HUES64 (cell line): ENCODE data around the gene PPP1R16B.

ENCODE experiments used
- H3K27ac ChIP-seq: 2 replicates; pipeline ENCODE4 v1.7.0; 2013; ENCODE audit warnings: low read depth, low read length, inconsistent platforms
- H3K27me3 ChIP-seq: 2 replicates; pipeline ENCODE4 v1.6.1; 2013; ENCODE audit warnings: mild to moderate bottlenecking, low read length; ENCODE audit not compliant: insufficient read depth
- H3K36me3 ChIP-seq: 2 replicates; pipeline ENCODE4 v1.6.1; 2013; ENCODE audit warnings: mild to moderate bottlenecking, low read length; ENCODE audit not compliant: insufficient read depth
- H3K4me1 ChIP-seq: 2 replicates; pipeline ENCODE4 v1.6.1; 2013; ENCODE audit warnings: mild to moderate bottlenecking, low read length, moderate library complexity; ENCODE audit not compliant: insufficient read depth
- H3K4me3 ChIP-seq: 2 replicates; pipeline ENCODE4 v1.5.1; 2013; ENCODE audit warnings: mild to moderate bottlenecking, low read length, moderate library complexity
- H3K9ac ChIP-seq: 2 replicates; pipeline ENCODE4 v1.6.1; 2013; ENCODE audit warnings: mild to moderate bottlenecking, low read depth, low read length
- H3K9me3 ChIP-seq: 2 replicates; pipeline ENCODE4 v1.6.1; 2013; ENCODE audit warnings: low read depth, low read length; ENCODE audit not compliant: insufficient read depth
- WGBS: fragments of 150-250, 120-280 bp; methylation state at CpG from one replicate; pipeline ENCODE4 v1.1.7; 2013; ENCODE audit warnings: missing lambda C conversion rate; 5-methylcytosine and 5-hydroxymethylcytosine counted together

The PPP1R16B gene

GRCh38 chr20:38926934-38927616, 121.6 kb downstream of the PPP1R16B start:
- WGBS: 11% methylated on average over 27 of the region's 27 CpGs
- peak overlapping the region; percentile 99 for H3K4me3 ChIP-seq
- peaks cover 9% of the 10 kb centered on the region for H3K4me1 ChIP-seq
- H3K27me3 ChIP-seq: no peaks in the 10 kb centered on the region
- H3K9me3 ChIP-seq: no peaks in the 10 kb centered on the region
- H3K36me3 ChIP-seq: peaks cover 10% of the 10 kb centered on the region
- peak overlapping the region; percentile 64 for H3K27ac ChIP-seq
- peak overlapping the region; percentile 95 for H3K9ac ChIP-seq

GRCh38 chr20:38927902-38928578, 122.5 kb downstream of the PPP1R16B start:
- WGBS: 81% methylated on average over 5 of the region's 5 CpGs
- Histone ChIP-seq H3K9me3 (no peaks in the 10 kb centered on the region), H3K27ac (no peak overlapping the region), H3K27me3 (no peaks in the 10 kb centered on the region), H3K4me3 (peak overlapping the region; percentile 99), H3K36me3 (peaks cover 10% of the 10 kb centered on the region), H3K9ac (no peak overlapping the region), H3K4me1 (peaks cover 9% of the 10 kb centered on the region)

- no peaks in the 10 kb centered on the region for H3K9me3 ChIP-seq
- peaks cover 9% of the 10 kb centered on the region for H3K4me1 ChIP-seq
- no peak overlapping the region for H3K4me3 ChIP-seq
- H3K9ac ChIP-seq: no peak overlapping the region
- no peak overlapping the region for H3K27ac ChIP-seq
- H3K36me3 ChIP-seq: peaks cover 17% of the 10 kb centered on the region
- WGBS: 94% methylated on average over 1 of the region's 1 CpG
- no peaks in the 10 kb centered on the region for H3K27me3 ChIP-seq
Measured at GRCh38 chr20:38930242-38930569, 124.7 kb downstream of the PPP1R16B start.

- Histone ChIP-seq H3K36me3 (peaks cover 26% of the 10 kb centered on the region), H3K4me3 (no peak overlapping the region), H3K4me1 (peaks cover 9% of the 10 kb centered on the region), H3K9me3 (no peaks in the 10 kb centered on the region), H3K9ac (no peak overlapping the region), H3K27ac (no peak overlapping the region), H3K27me3 (no peaks in the 10 kb centered on the region)
- WGBS: 97% methylated on average over 4 of the region's 4 CpGs
Measured at GRCh38 chr20:38931984-38932383, 126.5 kb downstream of the PPP1R16B start.

GRCh38 chr20:38932457-38933120, 127.1 kb downstream of the PPP1R16B start:
- Histone ChIP-seq H3K4me3 (no peak overlapping the region), H3K36me3 (peaks cover 26% of the 10 kb centered on the region), H3K4me1 (peaks cover 9% of the 10 kb centered on the region), H3K27ac (no peak overlapping the region), H3K9me3 (no peaks in the 10 kb centered on the region), H3K27me3 (no peaks in the 10 kb centered on the region), H3K9ac (no peak overlapping the region)
- 89% methylated on average over 9 of the region's 9 CpGs for WGBS

GRCh38 chr20:38934530-38934929, 129.0 kb downstream of the PPP1R16B start:
- no peaks in the 10 kb centered on the region; the same call in 1 of the 2 replicates for H3K4me1 ChIP-seq
- no peak overlapping the region for H3K4me3 ChIP-seq
- no peak overlapping the region for H3K27ac ChIP-seq
- H3K36me3 ChIP-seq: peaks cover 32% of the 10 kb centered on the region
- no peaks in the 10 kb centered on the region for H3K27me3 ChIP-seq
- no peak overlapping the region for H3K9ac ChIP-seq
- 97% methylated on average over 5 of the region's 5 CpGs for WGBS
- H3K9me3 ChIP-seq: no peaks in the 10 kb centered on the region

GRCh38 chr20:38935285-38935684, 129.8 kb downstream of the PPP1R16B start:
- Histone ChIP-seq H3K9ac (no peak overlapping the region), H3K4me1 (no peaks in the 10 kb centered on the region; the same call in 1 of the 2 replicates), H3K9me3 (no peaks in the 10 kb centered on the region), H3K27ac (no peak overlapping the region), H3K27me3 (no peaks in the 10 kb centered on the region), H3K36me3 (peaks cover 30% of the 10 kb centered on the region), H3K4me3 (no peak overlapping the region)
- WGBS: 91% methylated on average over 3 of the region's 3 CpGs

GRCh38 chr20:38935967-38936407, 130.5 kb downstream of the PPP1R16B start:
- H3K9me3 ChIP-seq: no peaks in the 10 kb centered on the region
- no peak overlapping the region for H3K27ac ChIP-seq
- H3K4me3 ChIP-seq: no peak overlapping the region
- no peaks in the 10 kb centered on the region; the same call in 1 of the 2 replicates for H3K4me1 ChIP-seq
- H3K9ac ChIP-seq: no peak overlapping the region
- WGBS: 96% methylated on average over 5 of the region's 5 CpGs
- H3K27me3 ChIP-seq: no peaks in the 10 kb centered on the region
- peaks cover 36% of the 10 kb centered on the region for H3K36me3 ChIP-seq

- H3K27me3 ChIP-seq: no peaks in the 10 kb centered on the region
- WGBS: 95% methylated on average over 5 of the region's 5 CpGs
- no peak overlapping the region for H3K27ac ChIP-seq
- no peak overlapping the region for H3K9ac ChIP-seq
- H3K4me3 ChIP-seq: no peak overlapping the region
- no peaks in the 10 kb centered on the region for H3K9me3 ChIP-seq
- H3K4me1 ChIP-seq: no peaks in the 10 kb centered on the region; the same call in 1 of the 2 replicates
- H3K36me3 ChIP-seq: peaks cover 47% of the 10 kb centered on the region
Measured at GRCh38 chr20:38937000-38937399, 131.5 kb downstream of the PPP1R16B start.

- Histone ChIP-seq H3K27ac (no peak overlapping the region), H3K36me3 (peaks cover 57% of the 10 kb centered on the region), H3K4me1 (no peaks in the 10 kb centered on the region), H3K9ac (no peak overlapping the region), H3K27me3 (no peaks in the 10 kb centered on the region), H3K9me3 (no peaks in the 10 kb centered on the region), H3K4me3 (no peak overlapping the region)
- WGBS: 95% methylated on average over 7 of the region's 7 CpGs
Measured at GRCh38 chr20:38937978-38938473, 132.5 kb downstream of the PPP1R16B start.

GRCh38 chr20:38939686-38940085, 134.2 kb downstream of the PPP1R16B start:
- H3K9ac ChIP-seq: no peak overlapping the region
- H3K4me1 ChIP-seq: no peaks in the 10 kb centered on the region
- no peaks in the 10 kb centered on the region for H3K9me3 ChIP-seq
- H3K27ac ChIP-seq: no peak overlapping the region
- H3K27me3 ChIP-seq: no peaks in the 10 kb centered on the region
- H3K36me3 ChIP-seq: peaks cover 68% of the 10 kb centered on the region
- 94% methylated on average over 2 of the region's 2 CpGs for WGBS
- no peak overlapping the region for H3K4me3 ChIP-seq
